Measurements from ENCODE around the gene ZNF784. TPM values are rescaled to one million over a fixed set of nuclear protein-coding genes. Genes with fewer than 3 reads are reported as not detected.

The ZNF784 gene
- total and polyA plus RNA-seq, 2 of the 8 experiments (the other 6 are each of a cell fraction or from before 2014, with no cell fraction given) = 6.5 to 8.0 TPM

GRCh38 chr19:55650126-55650557 lies 25.8 kb upstream of the ZNF784 start:
- H3K23ac ChIP-seq (ENCODE audit: insufficient read length) = no peak overlapping the region
- DNase-seq (ENCODE audit: low read depth in 1 of 2, low spot score in 2 of 2) (no peak), FAIRE-seq (no peak)
- H3K4me3 ChIP-seq (ENCODE audit: extremely low read depth in 1 of 4, insufficient read depth in 2 of 4, low read depth in 3 of 4, low read length in 4 of 4) = no peak overlapping the region
- POLR2A ChIA-PET (ENCODE audit: partially characterized antibody) = interaction anchor here (9.2 kb wide), 1 partner anchor 16 kb away, joined by 96 read pairs; no protein-coding TSS in a partner anchor
- no peak overlapping the region for H2AK5ac ChIP-seq (ENCODE audit: low read depth, low read length)
- no peak overlapping the region for H4K5ac ChIP-seq (ENCODE audit: insufficient read length, low read depth, low read length)
- H3K4ac ChIP-seq (replicated peaks; ENCODE audit: insufficient read length, low read depth, low read length) = no peak overlapping the region
- peaks cover 5% of the 10 kb centered on the region for H3K79me1 ChIP-seq (ENCODE audit: low read depth, low read length)
- H3K9ac ChIP-seq (replicated peaks in 1 of 4; ENCODE audit: extremely low read depth in 1 of 4, low read depth in 3 of 4, low read length in 3 of 4) = no peak overlapping the region
- H3K18ac ChIP-seq (ENCODE audit: extremely low read depth, low read length) = no peak overlapping the region
- CTCF ChIA-PET (ENCODE audit: partially characterized antibody) = interaction anchor here (0.9 to 6.9 kb wide), 3 partner anchors 13 to 21 kb away, joined by 3 to 56 read pairs (median 30); no protein-coding TSS in a partner anchor
- H3K79me2 ChIP-seq (ENCODE audit: control insufficient read depth in 1 of 2, insufficient read depth in 2 of 2, low read length in 2 of 2) = peaks cover 0 to 6% of the 10 kb centered on the region in 2 experiments; a peak in 3 of 4 replicates
- H3K4me1 ChIP-seq (replicated peaks in 1 of 4; ENCODE audit: control insufficient read depth in 3 of 4, insufficient read depth in 4 of 4, low read length in 3 of 4) = peaks cover 0 to 8% (median 3%) of the 10 kb centered on the region in 4 experiments; a peak in 5 of 7 replicates
- no peaks in the 10 kb centered on the region for H3K9me3 ChIP-seq (ENCODE audit: insufficient read depth in 2 of 2, low read depth in 1 of 2, low read length in 1 of 2)
- no peak overlapping the region for H2BK15ac ChIP-seq (ENCODE audit: low read length)
- H2BK20ac ChIP-seq (ENCODE audit: low read length) = no peak overlapping the region
- peaks cover 9% of the 10 kb centered on the region for H3K23me2 ChIP-seq (ENCODE audit: low read depth, low read length)
- H3K27ac ChIP-seq (ENCODE audit: low read depth, low read length) = no peak overlapping the region
- no peak overlapping the region for H2BK12ac ChIP-seq (ENCODE audit: low read depth, low read length)
- H3K56ac ChIP-seq (replicated peaks; ENCODE audit: insufficient read length, low read depth, low read length) = no peak overlapping the region
- no peak overlapping the region for H3K4me2 ChIP-seq (ENCODE audit: insufficient read depth in 1 of 2, low read depth in 2 of 2, low read length in 2 of 2)
- no peak overlapping the region for H2BK5ac ChIP-seq (ENCODE audit: low read depth, low read length)
- peaks cover 4 to 8% (median 6%) of the 10 kb centered on the region in 4 experiments for H3K36me3 ChIP-seq (ENCODE audit: control insufficient read depth in 2 of 4, insufficient read depth in 4 of 4, low read length in 3 of 4)
- H4K20me1 ChIP-seq (replicated peaks in 1 of 2; ENCODE audit: control insufficient read depth in 1 of 2, insufficient read depth in 2 of 2, low read length in 2 of 2) = no peaks in the 10 kb centered on the region
- H4K91ac ChIP-seq (replicated peaks; ENCODE audit: insufficient read length, low read length) = no peak overlapping the region
- no peak overlapping the region for H2AFZ ChIP-seq (ENCODE audit: low read length)
- H3K27me3 ChIP-seq (replicated peaks in 1 of 4; ENCODE audit: control insufficient read depth in 3 of 4, extremely low read depth in 1 of 4, insufficient read depth in 3 of 4, low read length in 3 of 4) = no peaks in the 10 kb centered on the region
- peak overlapping the region; percentile 38; the same call in 1 of the 2 replicates for H4K8ac ChIP-seq (ENCODE audit: extremely low read depth, insufficient read depth, low read length)
- H2BK120ac ChIP-seq (replicated peaks; ENCODE audit: low read depth, low read length) = no peak overlapping the region
- H3K14ac ChIP-seq (ENCODE audit: insufficient read length) = no peak overlapping the region
- WGBS, 2 experiments (ENCODE audit: extremely low coverage in 1 of 2, insufficient coverage in 1 of 2, insufficient read length in 1 of 2, insufficient replicate concordance in 2 of 2, low coverage in 1 of 2, low lambda C conversion rate in 2 of 2, missing lambda C conversion rate in 1 of 2) = 88% methylated on average over 4 of the region's 4 CpGs; no CpG with 5 or more reads in 1 of the 2 experiments
- TF ChIP-seq JUND (IDR thresholded peaks at IDR 0.05; ENCODE audit: low read length) = no peak
- no peak for TF ChIP-seq E2F6 (IDR thresholded peaks at IDR 0.05)
- no peak for TF ChIP-seq POLR2A (IDR thresholded peaks at IDR 0.05; ENCODE audit: control extremely low read depth in 1 of 2, low read depth in 2 of 2, low read length in 2 of 2)
- TF ChIP-seq RXRA (IDR thresholded peaks at IDR 0.05; ENCODE audit: insufficient read depth, low read depth, low read length) = no peak
- TF ChIP-seq TAF1 (IDR thresholded peaks at IDR 0.05; ENCODE audit: low read depth, low read length) = no peak
- no peak for TF ChIP-seq FOSL1 (IDR thresholded peaks at IDR 0.05; ENCODE audit: insufficient read depth, low read depth, low read length)
- TF ChIP-seq USF2 (IDR thresholded peaks at IDR 0.05; ENCODE audit: low read length) = no peak
- TF ChIP-seq JUN (IDR thresholded peaks at IDR 0.05; ENCODE audit: low read depth, low read length) = no peak
- TF ChIP-seq SIRT6 (IDR thresholded peaks at IDR 0.05; ENCODE audit: low read length) = no peak
- no peak for TF ChIP-seq TBP (IDR thresholded peaks at IDR 0.05; ENCODE audit: low read depth, low read length)
- TF ChIP-seq SP2 (IDR thresholded peaks at IDR 0.05; ENCODE audit: low read length) = no peak
- no peak for TF ChIP-seq TAF7 (optimal IDR thresholded peaks at IDR 0.05; ENCODE audit: borderline replicate concordance, low read depth, low read length)
- TF ChIP-seq RBBP5 (IDR thresholded peaks at IDR 0.05; ENCODE audit: borderline replicate concordance, low read depth, low read length) = no peak
